ENCODE data around the gene CPLX1.
"Not testable (repeated sequence)": the region's sequence is repeated elsewhere in the genome, so short reads cannot be mapped to it uniquely, and the experiment has no call there.

The CPLX1 gene

GRCh38 chr4:772776-773175 lies 53.2 kb downstream of the CPLX1 start:
- no peak for DNase-seq

- DNase-seq, result no peak
Observed at GRCh38 chr4:772118-772517, 53.8 kb downstream of the CPLX1 start.

DNA sequence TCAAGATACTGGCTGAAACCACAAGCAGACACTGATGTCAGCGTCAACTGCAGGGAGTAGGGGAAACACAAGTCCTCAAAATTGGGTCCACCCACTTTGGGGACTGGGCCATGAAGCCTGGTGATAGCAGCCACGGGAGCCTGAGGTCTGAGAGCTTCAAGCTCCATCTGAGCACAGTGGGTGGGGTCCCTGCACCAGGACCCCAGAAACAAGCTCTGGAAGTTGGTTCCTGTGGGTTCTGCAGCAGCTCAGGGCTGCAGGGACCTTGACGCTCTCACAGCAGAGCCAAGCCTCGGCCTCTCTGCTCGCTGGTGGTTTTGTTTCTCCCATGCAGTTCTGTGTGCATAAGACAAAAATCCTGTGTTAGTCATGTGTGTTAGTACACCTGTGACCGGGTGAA lies 54.5 kb downstream of the CPLX1 start:
- DNase-seq, result no peak

GRCh38 chr4:770022-770421 lies 55.9 kb downstream of the CPLX1 start:
- DNase-seq, result no peak

GRCh38 chr4:769511-769910 lies 56.4 kb downstream of the CPLX1 start:
- DNase-seq, result no peak

DNA sequence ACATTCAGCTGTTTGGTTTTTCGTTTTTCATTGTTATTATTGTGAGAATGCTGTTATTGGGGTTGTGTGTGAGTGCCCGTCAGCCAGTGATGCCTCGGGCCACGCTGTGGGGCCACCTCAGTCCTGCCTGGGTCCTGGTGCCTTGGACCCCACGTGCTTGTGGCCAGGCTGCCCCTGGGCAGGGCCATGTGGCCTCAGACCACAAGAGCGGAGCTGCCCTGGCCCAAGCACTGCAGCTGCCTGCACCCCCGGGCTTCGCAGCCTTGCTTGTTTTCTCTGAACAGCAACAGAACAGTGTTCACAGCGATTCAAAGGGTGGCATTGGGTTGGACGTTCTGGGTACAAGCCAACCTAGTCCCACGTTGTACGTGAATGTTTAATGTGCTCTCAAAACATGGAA lies 56.9 kb downstream of the CPLX1 start:
- no peak for DNase-seq

DNA sequence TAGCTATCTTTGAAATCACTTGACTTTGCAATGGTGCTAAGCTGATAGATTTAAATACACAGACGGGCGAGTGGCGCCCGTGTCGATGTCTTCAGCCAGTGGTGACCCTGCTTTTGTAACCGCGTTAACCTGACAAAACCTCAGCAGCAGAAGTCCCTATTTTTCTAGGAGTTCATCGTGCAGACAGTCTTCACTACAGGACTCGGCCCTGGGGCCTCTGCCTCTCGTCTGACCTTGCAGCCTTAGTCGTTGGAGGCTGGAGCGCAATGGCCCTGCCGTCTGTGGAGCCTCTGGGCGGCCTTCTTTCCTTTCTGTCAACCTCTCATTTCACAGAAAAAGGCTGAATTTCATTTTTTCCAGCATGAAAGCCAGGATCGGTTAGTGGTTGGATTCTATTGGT lies 57.9 kb downstream of the CPLX1 start:
- DNase-seq, result no peak

GRCh38 chr4:766559-767283 lies 59.2 kb downstream of the CPLX1 start:
- no peak for DNase-seq

GRCh38 chr4:766152-766515 lies 59.8 kb downstream of the CPLX1 start:
- DNase-seq, result no peak

DNA sequence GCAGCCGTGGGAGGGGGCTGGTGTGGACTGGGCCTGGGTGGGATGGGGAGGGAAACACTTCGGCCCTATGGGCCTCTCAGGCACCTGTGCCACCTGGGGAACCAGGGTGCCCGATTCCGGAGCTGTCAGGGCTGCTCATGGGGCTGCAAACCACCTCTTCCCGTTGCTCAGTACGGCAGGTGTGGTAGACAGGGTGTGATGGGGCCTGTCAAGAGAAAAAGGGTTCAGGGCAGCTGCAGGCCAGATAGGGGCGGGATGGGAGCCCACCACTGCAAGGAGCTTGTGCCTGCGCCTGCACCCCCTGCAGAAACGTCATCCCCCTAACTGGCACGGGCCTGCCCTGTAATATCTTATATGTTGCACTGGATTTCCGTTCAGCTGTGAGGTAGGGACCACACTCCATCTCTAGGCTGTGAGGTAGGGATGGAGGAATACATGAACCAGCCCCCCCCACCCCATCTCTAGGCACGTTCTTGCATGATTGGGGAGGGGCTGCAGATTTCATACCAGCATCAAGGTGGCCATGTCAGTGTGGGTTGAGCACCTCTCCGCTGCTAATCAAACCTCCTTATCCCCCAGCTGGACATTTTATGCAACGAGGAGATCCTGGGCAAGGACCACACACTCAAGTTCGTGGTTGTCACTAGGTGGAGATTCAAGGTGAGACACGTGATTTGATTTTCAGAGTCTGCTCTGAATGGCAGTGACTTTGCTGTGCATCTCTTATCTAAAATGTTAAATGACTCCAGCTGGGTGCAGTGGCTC lies 61.3 kb downstream of the CPLX1 start:
- no peak for DNase-seq

DNA sequence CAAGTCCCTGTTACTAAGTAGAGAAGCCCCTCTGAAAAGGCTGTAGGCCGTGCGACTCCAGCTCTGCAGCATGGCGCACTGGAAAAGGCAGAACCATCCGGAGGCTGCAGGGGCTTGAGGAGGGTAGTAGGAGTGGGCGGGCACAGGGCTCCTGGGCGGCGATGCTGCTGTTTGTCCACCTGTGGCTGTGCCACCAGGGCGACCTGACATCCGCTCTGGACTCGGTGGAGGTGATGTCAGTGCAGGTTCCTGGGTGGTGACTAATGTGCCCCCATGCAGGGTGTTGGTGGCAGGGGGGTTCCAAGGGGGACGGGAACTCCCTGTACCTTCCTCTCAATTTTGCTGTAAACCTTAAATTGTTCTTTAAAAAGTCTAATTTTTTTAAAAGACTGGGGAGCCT lies 62.0 kb downstream of the CPLX1 start:
- no peak for DNase-seq

DNA sequence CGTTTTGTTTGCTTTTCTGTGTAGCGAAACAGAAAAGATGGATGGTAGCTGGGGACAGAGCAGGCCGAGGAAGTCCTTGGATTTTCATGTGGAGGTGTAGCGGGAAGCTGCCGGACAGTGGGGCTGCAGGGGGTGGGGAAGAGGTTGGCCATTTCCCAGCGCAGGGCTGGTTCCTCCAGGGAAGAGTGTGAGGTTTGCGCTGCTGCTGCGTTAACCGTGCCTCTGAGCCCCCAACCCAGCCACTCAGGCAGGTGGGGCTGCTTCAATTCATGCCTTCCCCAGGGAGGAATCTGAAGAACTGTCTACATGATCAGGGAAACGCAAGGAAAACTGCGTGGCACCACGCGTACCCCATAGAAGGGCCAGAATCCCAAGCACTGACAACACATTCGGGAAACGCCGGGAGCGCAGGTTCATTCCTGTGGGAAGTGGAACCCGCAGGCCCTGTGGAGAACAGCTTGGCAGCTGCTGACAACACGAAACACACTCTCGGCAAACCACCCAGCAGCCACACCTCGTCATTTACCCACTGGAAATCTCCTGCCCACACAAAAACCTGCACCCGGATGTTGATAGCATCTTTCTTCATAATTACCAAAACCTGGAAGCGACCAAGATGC lies 62.6 kb downstream of the CPLX1 start:
- no peak for DNase-seq

- DNase-seq, result no peak
Observed at GRCh38 chr4:762211-763190, 63.4 kb downstream of the CPLX1 start.

DNA sequence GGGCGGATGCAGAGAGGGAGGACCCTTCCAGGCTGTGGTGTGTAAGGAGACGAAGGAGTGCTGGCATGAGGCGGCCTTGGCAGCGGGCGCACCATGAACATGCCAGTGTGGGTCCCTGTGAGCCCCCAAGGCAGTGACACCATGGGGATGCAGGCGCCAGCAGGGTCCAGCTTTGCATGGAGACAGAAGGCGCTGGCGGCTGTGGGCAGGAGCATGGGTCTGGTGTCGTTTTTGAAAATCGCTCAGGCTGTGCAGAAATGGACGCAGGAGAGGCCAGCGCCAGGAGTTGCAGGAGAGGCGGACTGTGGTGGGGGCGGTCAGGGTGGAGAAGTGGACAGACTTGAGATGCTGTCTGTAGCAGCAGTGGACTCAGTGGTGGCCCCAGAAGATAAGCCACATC lies 64.2 kb downstream of the CPLX1 start:
- DNase-seq, result no peak

DNA sequence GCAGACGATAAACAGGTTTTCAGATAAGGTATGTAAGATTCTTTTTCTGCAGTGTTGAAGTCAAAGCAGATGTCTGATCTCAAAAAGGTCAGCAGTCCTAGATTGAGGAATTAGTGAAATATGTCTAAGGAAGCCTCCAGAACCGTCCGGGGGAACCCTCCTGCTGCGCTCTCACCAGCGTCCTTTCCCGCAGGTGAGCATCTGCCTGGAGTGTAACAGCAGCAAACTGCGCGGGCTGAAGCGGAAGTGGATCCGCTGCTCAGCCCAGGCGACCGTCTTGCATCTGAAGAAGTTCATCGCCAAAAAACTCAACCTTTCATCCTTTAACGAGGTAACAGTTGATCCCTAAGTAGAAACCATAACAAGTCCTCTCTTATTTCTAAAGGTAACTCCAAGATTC lies 64.8 kb downstream of the CPLX1 start:
- DNase-seq, result no peak

DNA sequence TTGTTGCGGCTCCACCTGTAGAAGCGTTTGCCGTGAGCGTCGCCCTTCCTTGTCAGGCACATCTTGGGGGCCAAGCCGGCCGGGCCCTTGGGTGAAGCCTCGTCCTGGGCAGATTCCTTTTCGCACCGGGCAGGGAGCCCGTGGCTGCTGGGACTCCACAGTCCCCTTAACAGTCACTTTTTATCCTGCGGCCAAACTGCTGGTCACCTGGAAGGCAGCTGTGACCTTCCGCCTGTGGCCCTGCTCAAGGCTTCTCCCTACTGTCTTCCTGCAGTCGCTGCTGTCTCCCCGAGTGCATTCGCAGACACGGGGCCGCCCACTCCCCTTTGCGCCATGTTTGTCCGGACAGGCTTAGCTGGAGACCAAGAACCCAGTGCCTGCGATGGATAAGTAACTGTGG lies 65.3 kb downstream of the CPLX1 start:
- no peak for DNase-seq

DNA sequence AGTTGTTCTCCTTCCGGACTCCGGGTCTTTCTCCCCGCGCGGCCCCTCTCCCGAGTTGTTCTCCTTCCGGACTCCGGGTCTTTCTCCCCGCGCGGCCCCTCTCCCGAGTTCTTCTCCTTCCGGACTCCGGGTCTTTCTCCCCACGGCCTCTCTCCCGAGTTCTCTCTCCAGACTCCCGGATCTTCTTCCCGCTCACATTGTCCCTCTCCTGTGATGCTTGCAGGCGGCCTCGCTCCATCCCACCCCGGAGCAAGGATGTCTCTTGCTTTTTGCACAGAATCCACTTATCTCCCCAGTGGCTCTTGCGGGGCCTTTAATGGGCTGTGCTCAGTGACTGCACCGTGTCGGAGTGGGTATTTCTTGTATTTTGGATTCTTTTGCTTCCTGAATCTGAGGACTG lies 66.1 kb downstream of the CPLX1 start:
- not testable (repeated sequence) for DNase-seq

DNA sequence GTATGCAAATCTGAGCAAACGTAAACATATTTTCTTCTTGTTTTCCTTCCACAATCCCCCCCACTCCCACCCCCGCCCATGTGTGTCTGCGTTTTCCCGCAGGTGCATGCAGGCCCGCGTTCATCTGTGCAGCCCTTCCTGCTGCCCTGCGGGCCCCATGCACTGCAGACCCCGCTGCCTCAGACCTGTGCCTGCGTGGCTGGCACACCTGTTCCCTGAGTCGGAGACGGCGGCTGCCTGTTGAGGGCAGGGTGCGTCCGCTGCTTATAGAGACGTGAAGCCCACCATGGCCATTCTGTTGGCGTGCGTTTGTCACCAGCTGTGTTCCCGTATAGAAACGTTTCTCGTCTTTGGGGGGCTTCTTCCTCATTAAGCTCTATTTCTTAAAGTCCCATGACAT lies 68.8 kb downstream of the CPLX1 start:
- DNase-seq, result no peak

- no peak for DNase-seq
Observed at GRCh38 chr4:754221-755120, 71.5 kb downstream of the CPLX1 start.

GRCh38 chr4:753186-753585 lies 72.7 kb downstream of the CPLX1 start:
- DNase-seq, result not testable (repeated sequence)

DNA sequence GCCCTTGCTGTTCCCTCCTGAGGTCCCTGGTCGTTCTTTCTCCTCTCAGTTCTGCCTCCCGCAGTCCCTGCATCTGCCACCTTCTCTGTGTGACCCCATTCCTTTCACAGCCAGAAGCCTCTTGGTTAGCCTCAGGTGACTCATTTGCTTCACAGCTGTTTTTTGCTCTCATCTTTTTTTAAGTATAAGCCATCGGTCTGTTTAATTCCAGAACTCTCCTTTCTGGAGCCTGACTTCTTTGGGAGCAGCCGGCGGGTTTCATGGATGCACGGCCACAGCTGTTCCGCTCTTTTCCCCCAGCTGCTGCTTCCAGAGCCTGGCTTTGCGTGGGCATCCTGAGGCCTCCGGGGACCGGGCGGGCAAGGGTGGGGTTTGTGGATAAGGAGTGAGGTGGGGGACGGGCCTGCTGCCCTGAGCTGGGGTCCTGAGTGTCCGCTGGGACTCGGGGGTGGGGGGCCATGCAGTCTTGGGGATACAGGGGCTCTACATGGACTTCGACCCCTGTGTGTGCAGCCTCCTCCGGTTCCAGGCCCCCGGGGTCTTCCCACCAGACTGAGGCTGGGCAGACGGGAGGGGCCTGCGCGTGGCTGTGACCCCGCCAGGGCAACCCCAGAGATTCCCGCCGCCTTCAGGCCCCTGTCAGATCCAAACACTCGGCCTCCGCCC lies 73.6 kb downstream of the CPLX1 start:
- DNase-seq, result no peak
